SK-N-SH (cell line): Measurements from ENCODE around the gene UBAC2. TPM values are rescaled to one million over a fixed set of nuclear protein-coding genes. Genes with fewer than 3 reads are reported as not detected.

Source experiments
- CTCF ChIA-PET: fragments of 300-600, 350-600 bp; formaldehyde crosslinking; extraction: SDS; loops from one replicate; lab custom pipeline; 2021; lab: Yijun Ruan, JAX
- POLR2A ChIA-PET: fragments of 350-600 bp; sonication (Branson Sonifier 250); formaldehyde crosslinking; extraction: SDS; loops from one replicate; lab custom pipeline; 2020; ENCODE audit warnings: antibody characterized with exemption, inconsistent platforms; lab: Yijun Ruan, JAX
- DNase-seq: peaks from one replicate; pipeline ENCODE4 v3.0.0; 2012
- H2AFZ ChIP-seq: fragments of 200-600 bp; sonication (generic); 2 replicates; pipeline ENCODE4 v1.8.1; 2016; ENCODE audit warnings: antibody characterized with exemption, mild to moderate bottlenecking, low read depth
- H3F3A ChIP-seq: fragments of 200-600 bp; sonication (generic); replicated peaks from 2 replicates; pipeline ENCODE3; 2016; ENCODE audit warnings: antibody characterized with exemption, mild to moderate bottlenecking; ENCODE audit not compliant: insufficient read depth
- H3K27ac ChIP-seq, 2 experiments: fragments of 200-500 bp in 1 of 2; fragments of 200-600 bp in 1 of 2; sonication (Bioruptor generic) in 1 of 2; sonication (generic), shearing (Covaris generic) in 1 of 2; 2 replicates each; pipeline versions ENCODE4 v1.5.1 to v1.6.1; 2014 to 2016; ENCODE audit warnings: low read depth in 2 of 2, inconsistent platforms in 1 of 2, low read length in 1 of 2, mild to moderate bottlenecking in 1 of 2, mixed read lengths in 1 of 2
- H3K27me3 ChIP-seq: fragments of 200-600 bp; sonication (generic), shearing (Covaris generic); 2 replicates; pipeline ENCODE4 v1.6.1; 2016; ENCODE audit warnings: mixed run types; ENCODE audit not compliant: insufficient read depth
- H3K36me3 ChIP-seq, 2 experiments: fragments of 200-500 bp in 1 of 2; fragments of 200-600 bp in 1 of 2; sonication (Bioruptor generic) in 1 of 2; sonication (generic) in 1 of 2; replicated peaks in 1 of 2; 2 replicates each; pipeline versions ENCODE3 to v1.5.1; 2014 to 2016; ENCODE audit warnings: low read length in 1 of 2, mild to moderate bottlenecking in 1 of 2; ENCODE audit not compliant: insufficient read depth in 2 of 2, control insufficient read depth in 1 of 2
- H3K4me1 ChIP-seq, 2 experiments: fragments of 200-500 bp in 1 of 2; fragments of 200-600 bp in 1 of 2; sonication (Bioruptor generic) in 1 of 2; sonication (generic), shearing (Covaris generic) in 1 of 2; 2 replicates each; pipeline versions ENCODE4 v1.5.1 to v1.6.1; 2014 to 2016; ENCODE audit warnings: low read depth in 1 of 2, low read length in 1 of 2, mixed run types in 1 of 2; ENCODE audit not compliant: insufficient read depth in 2 of 2, control insufficient read depth in 1 of 2
- H3K4me2 ChIP-seq: fragments of 200-600 bp; sonication (generic), shearing (Covaris generic); 2 replicates; pipeline ENCODE4 v1.6.1; 2017; ENCODE audit warnings: mixed run types
- H3K4me3 ChIP-seq, 2 experiments: fragments of 200-500 bp in 1 of 2; fragments of 200-600 bp in 1 of 2; sonication (Bioruptor generic) in 1 of 2; sonication (generic), shearing (Covaris generic) in 1 of 2; 2 replicates each; pipeline versions ENCODE4 v1.5.1 to v1.8.1; 2014 to 2016; ENCODE audit warnings: low read depth in 2 of 2, inconsistent platforms in 1 of 2, low read length in 1 of 2, mild to moderate bottlenecking in 1 of 2, mixed read lengths in 1 of 2, moderate library complexity in 1 of 2
- H3K79me2 ChIP-seq: fragments of 200-600 bp; sonication (generic); 2 replicates; pipeline ENCODE4 v1.8.1; 2017; ENCODE audit warnings: mild to moderate bottlenecking; ENCODE audit not compliant: insufficient read depth
- H3K9ac ChIP-seq: fragments of 200-600 bp; sonication (generic); 2 replicates; pipeline ENCODE4 v1.6.1; 2017; ENCODE audit warnings: mixed run types
- H3K9me2 ChIP-seq: fragments of 200-600 bp; sonication (generic); 2 replicates; pipeline ENCODE4 v1.6.1; 2017; ENCODE audit warnings: mixed run types
- H3K9me3 ChIP-seq: fragments of 200-600 bp; sonication (generic); 2 replicates; pipeline ENCODE4 v1.6.1; 2017; ENCODE audit warnings: mixed run types, mild to moderate bottlenecking, moderate library complexity
- H4K20me1 ChIP-seq: fragments of 200-600 bp; sonication (generic); 2 replicates; pipeline ENCODE4 v1.6.1; 2017; ENCODE audit warnings: mild to moderate bottlenecking, mixed run types; ENCODE audit not compliant: insufficient read depth
- CTCF ChIP-seq: fragments of 200-600 bp; sonication (generic); IDR thresholded peaks from 2 replicates; pipeline ENCODE4 v1.6.1; 2017; ENCODE audit warnings: antibody characterized with exemption, mild to moderate bottlenecking, moderate library complexity
- FOSL2 ChIP-seq: IDR thresholded peaks from 2 replicates; pipeline ENCODE4 v1.4.0; 2012; ENCODE audit warnings: low read depth, mild to moderate bottlenecking, moderate library complexity, borderline replicate concordance
- GABPA ChIP-seq: IDR thresholded peaks from 2 replicates; pipeline ENCODE4 v1.4.0; 2012; ENCODE audit warnings: low read depth, mild to moderate bottlenecking
- GATA2 ChIP-seq: sonication (generic); formaldehyde crosslinking; IDR thresholded peaks from 2 replicates; pipeline ENCODE4 v1.5.0; 2020; ENCODE audit warnings: mild to moderate bottlenecking, missing genetic modification reagents
- IRF3 ChIP-seq: fragments of 150-350 bp; IDR thresholded peaks from 2 replicates; pipeline ENCODE4 v1.6.1; 2016; ENCODE audit warnings: mild to moderate bottlenecking, low read depth, low read length
- JUND ChIP-seq: IDR thresholded peaks from 2 replicates; pipeline ENCODE4 v1.4.0; 2012
- MXI1 ChIP-seq: IDR thresholded peaks from 2 replicates; pipeline ENCODE4 v1.6.1; 2012; ENCODE audit warnings: mild to moderate bottlenecking, low read depth, low read length, improper control_type of control experiment
- POLR2AphosphoS5 ChIP-seq: IDR thresholded peaks from 2 replicates; pipeline ENCODE4 v1.6.1; 2012; ENCODE audit warnings: low read depth, low read length
- RCOR1 ChIP-seq: fragments of 150-350 bp; IDR thresholded peaks from 2 replicates; pipeline ENCODE4 v1.6.1; 2017; ENCODE audit warnings: antibody characterized with exemption, low read length
- REST ChIP-seq: IDR thresholded peaks from 2 replicates; pipeline ENCODE4 v1.6.1; 2012; ENCODE audit warnings: mild to moderate bottlenecking, low read depth, low read length, moderate library complexity
- SMC3 ChIP-seq: IDR thresholded peaks from 2 replicates; pipeline ENCODE4 v1.6.1; 2012; ENCODE audit warnings: low read depth, low read length, improper control_type of control experiment
- TAF1 ChIP-seq: IDR thresholded peaks from 2 replicates; pipeline ENCODE4 v1.6.1; 2012; ENCODE audit warnings: low read depth, mild to moderate bottlenecking, low read length, moderate library complexity, borderline replicate concordance
- USF1 ChIP-seq: IDR thresholded peaks from 2 replicates; pipeline ENCODE4 v1.4.0; 2012; ENCODE audit warnings: low read depth, borderline replicate concordance
- USF2 ChIP-seq: fragments of 150-350 bp; IDR thresholded peaks from 2 replicates; pipeline ENCODE4 v1.6.1; 2017; ENCODE audit warnings: antibody characterized with exemption, low read length, low read depth, borderline replicate concordance
- WGBS: methylation state at CpG from one replicate; pipeline ENCODE4 v1.1.6; 2017; ENCODE audit warnings: low lambda C conversion rate; 5-methylcytosine and 5-hydroxymethylcytosine counted together
- polyA plus RNA-seq, 3 experiments: library from polyadenylated mRNA; depleted of rRNA; stranded (reverse); fragments of >200 nt; gene quantifications; 2 replicates each; pipeline ENCODE4 v1.2.3, GENCODE V29; 2012

Gene UBAC2
- polyA plus RNA-seq, 1 of the 3 experiments (the other 2 are of a cell fraction): 79.0 TPM

- ChIA-PET POLR2A (no interaction called here), CTCF (interaction anchor here (1.1 kb wide), 1 partner anchor 13 kb away, joined by 3 read pairs; no protein-coding TSS in a partner anchor)
- DNase-seq: no peak
These were observed 158.9 kb downstream of the UBAC2 start for GRCh38 chr13:99359528-99359927.

More at GRCh38 chr13:99359528-99359927, 158.9 kb downstream of the UBAC2 start:
- H2AFZ ChIP-seq: no peak overlapping the region
- H3K36me3 ChIP-seq: peaks cover 5 to 29% of the 10 kb centered on the region in 2 experiments
- no peak overlapping the region for H3K9ac ChIP-seq
- H3K9me2 ChIP-seq: no peaks in the 10 kb centered on the region
- peaks cover 4% of the 10 kb centered on the region; the same call in 1 of the 2 replicates for H4K20me1 ChIP-seq
- H3K9me3 ChIP-seq: no peaks in the 10 kb centered on the region
- H3K4me2 ChIP-seq: no peak overlapping the region
- H3K27ac ChIP-seq: no peak overlapping the region
- no peak overlapping the region for H3K4me3 ChIP-seq
- no peaks in the 10 kb centered on the region for H3K79me2 ChIP-seq
- H3K27me3 ChIP-seq: no peaks in the 10 kb centered on the region
- peaks cover 4 to 14% of the 10 kb centered on the region in 2 experiments; a peak in 2 of 4 replicates for H3K4me1 ChIP-seq
- 91% methylated on average over 1 of the region's 6 CpGs for WGBS
- TF ChIP-seq SMC3 (no peak), CTCF (no peak), JUND (no peak), RCOR1 (no peak), MXI1 (no peak), GATA2 (CRISPR knock-in tag) (no peak), REST (no peak), FOSL2 (no peak), POLR2AphosphoS5 (no peak), IRF3 (no peak), USF2 (no peak), TAF1 (no peak), USF1 (no peak), GABPA (no peak)
- TF ChIP-seq, all 33 proteins: peak for 0
- peaks cover 13% of the 10 kb centered on the region for H3F3A ChIP-seq
